Memory B cell (primary cell): ENCODE data around the gene DNAJA3.

ENCODE experiments used
- ATAC-seq: fragments of 150-1000 bp; cut with Tn5 transposase; 2 replicates; pipeline ENCODE4 v1.10.0; 2021; ENCODE audit warnings: low read depth, mild to moderate bottlenecking, moderate library complexity
- DNase-seq, 2 donors: peaks; one replicate each; pipeline ENCODE4 v3.0.0; 2022; ENCODE audit warnings: low spot score in 2 of 2
- H3K27ac Mint-ChIP-seq: one replicate; pipeline ENCODE4 v1.8.0; 2022; ENCODE audit warnings: mild to moderate bottlenecking, moderate library complexity, mixed read lengths
- H3K27me3 Mint-ChIP-seq: one replicate; pipeline ENCODE4 v1.8.0; 2022; ENCODE audit warnings: mixed read lengths
- H3K36me3 Mint-ChIP-seq: one replicate; pipeline ENCODE4 v1.8.0; 2022; ENCODE audit warnings: mild to moderate bottlenecking, mixed read lengths
- H3K4me1 Mint-ChIP-seq: one replicate; pipeline ENCODE4 v1.8.0; 2022; ENCODE audit warnings: mixed read lengths
- H3K4me3 Mint-ChIP-seq: one replicate; pipeline ENCODE4 v1.8.0; 2022; ENCODE audit warnings: mild to moderate bottlenecking, moderate library complexity, mixed read lengths
- H3K9me3 Mint-ChIP-seq: one replicate; pipeline ENCODE4 v1.8.0; 2022; ENCODE audit warnings: mixed read lengths

The DNAJA3 gene

DNA sequence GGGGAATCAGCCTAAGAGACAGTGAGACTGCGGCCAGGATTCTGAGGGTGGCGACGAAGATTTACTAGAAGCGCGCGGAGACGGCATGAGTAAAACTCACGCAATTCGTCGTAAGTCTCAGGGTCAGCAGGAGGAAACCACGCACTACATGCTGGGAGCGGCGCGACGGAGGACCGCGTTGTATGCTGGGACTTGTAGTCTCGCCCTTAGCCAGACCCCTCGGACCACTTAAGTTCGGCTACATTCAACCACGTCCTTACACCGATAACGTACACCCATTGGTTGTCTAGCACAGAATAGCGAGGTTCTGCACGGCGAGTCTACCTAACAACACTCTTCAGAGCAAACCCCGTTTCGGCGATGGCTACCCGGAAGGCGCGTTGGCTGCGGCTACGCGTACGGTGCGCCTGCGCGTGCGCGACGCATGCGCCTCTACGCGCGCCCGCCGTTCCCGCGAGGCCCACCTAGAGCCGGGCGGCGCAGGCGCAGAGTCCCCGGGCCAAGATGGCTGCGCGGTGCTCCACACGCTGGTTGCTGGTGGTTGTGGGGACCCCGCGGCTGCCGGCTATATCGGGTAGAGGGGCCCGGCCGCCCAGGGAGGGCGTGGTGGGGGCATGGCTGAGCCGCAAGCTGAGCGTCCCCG lies at the start of gene DNAJA3:
Gene DNAJA3, plus strand, starts transcription at position 491 of the 643 bp plus-strand sequence. Its CDS starts 14 bp downstream, at position 505.
- Mint-ChIP-seq H3K27ac (peak within 1 kb of the TSS; percentile 98), H3K4me3 (peak within 1 kb of the TSS; percentile 92), H3K27me3 (no peaks in the 10 kb centered on the region), H3K9me3 (no peaks in the 10 kb centered on the region), H3K36me3 (peaks cover 4% of the 10 kb centered on the region), H3K4me1 (peaks cover 19% of the 10 kb centered on the region)
- ATAC-seq (peak; percentile 82), DNase-seq (peak; percentile 90 to 91)

DNA sequence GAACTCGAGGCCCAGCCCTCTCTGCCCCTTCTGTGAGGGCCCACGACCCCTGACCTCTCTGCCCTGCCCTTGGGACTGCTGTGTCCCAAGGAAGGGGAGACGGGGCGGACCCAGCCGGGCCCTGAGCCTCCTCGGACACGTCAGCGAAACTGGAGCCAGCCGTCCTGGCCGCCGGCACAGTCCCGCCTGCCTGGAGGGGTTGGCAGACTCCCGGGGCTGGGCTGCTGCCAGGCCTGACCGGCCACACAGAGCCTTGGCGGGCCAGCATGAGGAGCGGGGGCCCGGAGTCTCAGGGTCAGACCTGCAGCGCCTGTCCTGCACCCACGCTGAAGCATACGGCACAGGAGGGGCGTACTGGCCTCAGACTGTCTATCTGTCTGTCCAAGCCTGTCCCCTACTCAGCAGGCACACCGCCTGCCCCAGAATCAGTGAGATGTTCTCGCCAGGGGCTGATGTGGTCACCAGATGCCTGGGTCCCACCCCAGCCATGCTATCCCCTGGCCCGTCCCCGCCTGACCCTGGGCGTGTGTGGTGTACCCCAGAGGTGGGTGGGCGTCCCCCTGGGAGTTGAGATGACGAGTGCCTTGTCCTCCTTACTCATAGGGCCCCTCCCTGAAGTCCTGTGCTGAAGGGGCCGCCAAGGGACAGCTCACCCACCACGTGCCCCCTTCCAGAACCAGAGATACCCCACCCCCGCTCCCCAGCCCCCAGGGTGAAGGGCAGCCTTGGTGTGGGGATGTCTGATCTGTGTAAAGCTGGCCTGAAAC lies 49.4 kb upstream of the DNAJA3 start:
- ATAC-seq (no peak), DNase-seq (no peak)
- H3K9me3 Mint-ChIP-seq = no peaks in the 10 kb centered on the region
- H3K4me1 Mint-ChIP-seq = peaks cover 13% of the 10 kb centered on the region
- peaks cover 10% of the 10 kb centered on the region for H3K36me3 Mint-ChIP-seq
- no peak overlapping the region for H3K27ac Mint-ChIP-seq
- no peaks in the 10 kb centered on the region for H3K27me3 Mint-ChIP-seq
- no peak overlapping the region for H3K4me3 Mint-ChIP-seq

DNA sequence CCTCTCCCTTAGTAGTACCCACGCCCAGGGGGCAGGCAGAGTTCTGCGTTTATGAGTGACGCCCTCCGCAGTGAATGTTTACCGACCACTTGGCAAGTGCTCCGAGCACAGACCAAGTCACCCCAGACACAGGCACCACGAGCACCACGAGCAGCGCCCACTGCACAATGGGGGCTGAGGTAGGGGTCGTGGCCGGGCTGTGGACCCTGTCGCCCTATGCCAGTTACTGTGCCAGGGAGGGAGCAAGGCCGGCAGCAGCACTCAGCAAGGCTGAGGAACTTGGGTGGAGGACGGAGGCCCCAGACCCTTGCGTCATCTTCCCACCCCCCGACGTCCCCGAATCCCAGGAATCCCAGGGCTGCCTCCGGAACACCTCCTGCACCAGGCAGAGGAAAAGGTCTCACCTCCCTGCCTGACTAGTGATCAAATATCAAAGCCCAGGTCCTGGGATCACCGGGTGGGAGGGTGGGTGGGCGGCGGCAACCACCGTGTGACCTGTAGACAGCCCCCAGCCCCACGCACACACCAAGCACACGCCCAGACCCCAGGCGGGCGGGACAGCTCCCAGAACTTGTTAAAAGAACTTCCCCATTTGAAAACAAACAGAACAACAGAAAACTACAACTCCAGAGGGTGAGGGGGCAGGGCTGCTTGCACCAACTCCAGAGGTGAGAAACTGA lies 48.6 kb upstream of the DNAJA3 start:
- Mint-ChIP-seq H3K9me3 (no peaks in the 10 kb centered on the region), H3K27ac (no peak overlapping the region), H3K4me1 (peaks cover 13% of the 10 kb centered on the region), H3K4me3 (no peak overlapping the region), H3K27me3 (no peaks in the 10 kb centered on the region), H3K36me3 (peaks cover 12% of the 10 kb centered on the region)
- no peak for DNase-seq
- ATAC-seq = no peak

DNA sequence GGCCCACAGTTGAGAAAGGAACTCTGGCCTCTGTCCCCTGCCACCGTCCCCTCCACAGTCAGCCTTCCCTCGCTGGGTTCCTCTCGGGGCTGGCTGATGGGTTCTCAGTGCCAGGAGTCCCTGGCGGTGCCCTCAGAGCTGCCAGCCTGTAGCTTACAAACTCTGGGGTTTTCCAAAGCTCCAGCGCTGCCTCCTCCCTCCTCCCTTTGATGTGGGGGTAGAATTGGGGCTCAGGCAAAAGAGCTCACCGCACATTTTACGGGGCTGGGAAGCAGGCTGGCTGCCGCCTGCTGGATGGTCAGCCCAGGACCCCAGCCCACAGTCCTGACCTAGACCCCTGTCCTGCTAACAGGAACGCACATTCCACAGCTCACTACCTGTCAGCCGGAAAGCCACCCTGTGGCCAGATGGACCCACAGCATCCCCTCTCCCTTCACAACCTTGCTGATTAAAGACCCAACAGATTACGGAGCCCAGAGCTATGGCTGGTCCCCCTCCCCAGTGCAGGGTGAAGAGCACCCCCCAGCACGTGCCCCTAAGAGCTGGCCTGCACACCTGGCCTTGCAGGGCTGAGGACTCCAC lies 48.0 kb upstream of the DNAJA3 start:
- H3K9me3 Mint-ChIP-seq = no peaks in the 10 kb centered on the region
- no peak for DNase-seq
- no peak for ATAC-seq
- H3K4me3 Mint-ChIP-seq = no peak overlapping the region
- peaks cover 10% of the 10 kb centered on the region for H3K4me1 Mint-ChIP-seq
- no peaks in the 10 kb centered on the region for H3K27me3 Mint-ChIP-seq
- peaks cover 13% of the 10 kb centered on the region for H3K36me3 Mint-ChIP-seq
- H3K27ac Mint-ChIP-seq = peak overlapping the region; percentile 51

DNA sequence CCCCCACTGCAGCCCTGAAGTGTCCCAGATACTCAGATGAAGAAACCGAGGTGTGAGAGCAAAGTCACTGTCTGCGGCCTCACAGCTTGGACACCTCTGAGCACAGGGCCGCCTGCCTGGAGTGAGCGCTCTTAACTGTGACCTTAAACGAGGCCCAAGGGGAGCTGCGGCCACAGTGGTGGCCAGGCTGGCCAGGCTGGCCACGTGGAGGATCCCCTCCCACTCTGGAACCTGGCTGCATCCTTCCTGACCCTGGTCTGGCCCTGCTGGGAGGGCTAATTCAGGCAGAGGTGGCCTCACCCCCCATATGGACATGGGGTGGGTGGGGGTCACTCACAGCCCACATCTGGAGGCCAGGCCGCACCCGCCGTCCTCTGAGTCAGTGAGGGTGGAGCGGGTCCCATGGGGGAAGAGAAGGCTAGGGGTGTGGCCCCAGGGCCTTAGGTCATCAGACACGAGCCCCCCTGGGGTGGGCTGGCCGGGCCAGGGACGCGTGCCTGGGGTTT lies 47.5 kb upstream of the DNAJA3 start:
- H3K9me3 Mint-ChIP-seq = no peaks in the 10 kb centered on the region

DNA sequence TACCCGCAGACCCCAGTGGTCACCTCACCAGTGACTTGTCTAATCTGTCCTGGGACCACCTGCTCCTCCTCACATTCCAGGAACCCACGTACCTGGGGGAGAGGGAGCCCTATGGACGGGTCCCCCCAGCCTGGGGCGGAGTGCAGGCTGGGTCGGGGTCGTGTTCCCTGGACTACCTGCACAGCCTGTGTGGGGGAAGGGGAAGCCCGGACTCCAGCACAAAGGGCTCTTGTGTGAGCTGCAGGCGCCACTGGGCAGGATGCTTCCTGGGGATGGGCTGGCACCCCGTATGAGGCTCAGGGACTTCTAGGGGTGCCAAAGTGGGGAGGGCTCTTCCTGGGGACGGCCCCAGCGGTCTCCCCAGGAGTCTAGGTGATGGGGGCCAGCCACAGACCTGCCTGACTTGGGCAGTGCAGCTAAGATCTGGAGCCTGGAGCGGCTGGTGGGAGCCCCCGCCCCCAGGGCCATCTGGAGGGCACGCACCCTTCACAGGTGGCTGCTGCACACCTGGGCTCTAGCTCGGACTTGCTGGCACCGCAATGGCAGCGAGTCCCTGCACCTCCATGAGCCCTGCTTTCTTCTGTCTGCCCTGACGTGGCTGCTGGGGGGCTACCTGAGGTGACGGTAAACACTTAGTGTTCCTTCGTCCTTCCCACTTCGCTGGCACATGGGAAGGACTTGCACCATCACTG lies 46.5 kb upstream of the DNAJA3 start:
- ATAC-seq = no peak
- Mint-ChIP-seq H3K27me3 (no peaks in the 10 kb centered on the region), H3K27ac (no peak overlapping the region), H3K4me1 (peaks cover 2% of the 10 kb centered on the region), H3K36me3 (peaks cover 17% of the 10 kb centered on the region), H3K4me3 (no peak overlapping the region), H3K9me3 (no peaks in the 10 kb centered on the region)
- DNase-seq = no peak

More for the DNA sequence above, 47.5 kb upstream of the DNAJA3 start:
- peaks cover 5% of the 10 kb centered on the region for H3K4me1 Mint-ChIP-seq
- H3K4me3 Mint-ChIP-seq = no peak overlapping the region
- peak overlapping the region; percentile 51 for H3K27ac Mint-ChIP-seq
- no peaks in the 10 kb centered on the region for H3K27me3 Mint-ChIP-seq
- DNase-seq (no peak), ATAC-seq (no peak)
- peaks cover 18% of the 10 kb centered on the region for H3K36me3 Mint-ChIP-seq

DNA sequence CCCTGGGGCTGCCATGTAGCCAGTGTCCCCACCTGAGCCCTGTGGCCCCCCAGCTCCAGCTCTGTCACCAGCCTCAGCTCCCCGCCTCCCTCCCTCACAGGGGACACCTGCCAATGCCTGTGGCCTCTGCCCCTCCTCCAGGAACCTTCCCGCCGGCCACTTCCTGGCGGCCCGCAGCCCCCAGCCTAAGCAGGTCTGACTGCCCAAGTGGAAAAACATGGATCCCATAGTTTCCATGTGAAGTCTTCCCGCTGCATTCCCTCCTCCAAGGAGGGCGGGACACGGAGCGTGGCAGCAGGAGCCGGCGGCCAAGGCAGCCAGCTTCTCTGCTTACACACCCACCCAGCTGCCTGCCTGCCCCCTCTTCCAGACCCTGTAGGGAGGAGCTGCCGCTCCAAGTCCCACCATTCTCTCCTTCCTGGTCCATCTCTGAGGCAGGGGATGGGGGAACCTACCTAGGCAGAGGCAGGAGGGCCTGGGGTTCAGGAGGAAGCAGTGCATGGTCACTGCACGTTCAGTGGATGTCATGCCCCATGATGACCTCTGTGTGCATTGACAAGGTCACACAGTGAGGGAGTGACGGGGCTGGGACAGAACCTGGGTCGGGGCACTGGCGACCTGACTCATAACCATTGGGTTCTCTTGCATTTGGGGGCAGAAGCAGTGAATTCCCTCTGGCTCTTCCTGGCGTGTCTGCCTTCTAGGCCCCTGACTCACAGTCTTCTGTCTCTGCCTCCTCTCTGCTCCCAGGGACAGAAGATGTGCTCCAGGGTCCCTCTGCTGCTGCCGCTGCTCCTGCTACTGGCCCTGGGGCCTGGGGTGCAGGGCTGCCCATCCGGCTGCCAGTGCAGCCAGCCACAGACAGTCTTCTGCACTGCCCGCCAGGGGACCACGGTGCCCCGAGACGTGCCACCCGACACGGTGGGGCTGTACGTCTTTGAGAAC lies 45.3 kb upstream of the DNAJA3 start:
- no peaks in the 10 kb centered on the region for H3K27me3 Mint-ChIP-seq
- no peaks in the 10 kb centered on the region for H3K9me3 Mint-ChIP-seq
- ATAC-seq (no peak), DNase-seq (no peak)
- H3K4me3 Mint-ChIP-seq = no peak overlapping the region
- peaks cover 18% of the 10 kb centered on the region for H3K36me3 Mint-ChIP-seq
- peak overlapping the region; percentile 38 for H3K27ac Mint-ChIP-seq
- H3K4me1 Mint-ChIP-seq = peaks cover 2% of the 10 kb centered on the region

DNA sequence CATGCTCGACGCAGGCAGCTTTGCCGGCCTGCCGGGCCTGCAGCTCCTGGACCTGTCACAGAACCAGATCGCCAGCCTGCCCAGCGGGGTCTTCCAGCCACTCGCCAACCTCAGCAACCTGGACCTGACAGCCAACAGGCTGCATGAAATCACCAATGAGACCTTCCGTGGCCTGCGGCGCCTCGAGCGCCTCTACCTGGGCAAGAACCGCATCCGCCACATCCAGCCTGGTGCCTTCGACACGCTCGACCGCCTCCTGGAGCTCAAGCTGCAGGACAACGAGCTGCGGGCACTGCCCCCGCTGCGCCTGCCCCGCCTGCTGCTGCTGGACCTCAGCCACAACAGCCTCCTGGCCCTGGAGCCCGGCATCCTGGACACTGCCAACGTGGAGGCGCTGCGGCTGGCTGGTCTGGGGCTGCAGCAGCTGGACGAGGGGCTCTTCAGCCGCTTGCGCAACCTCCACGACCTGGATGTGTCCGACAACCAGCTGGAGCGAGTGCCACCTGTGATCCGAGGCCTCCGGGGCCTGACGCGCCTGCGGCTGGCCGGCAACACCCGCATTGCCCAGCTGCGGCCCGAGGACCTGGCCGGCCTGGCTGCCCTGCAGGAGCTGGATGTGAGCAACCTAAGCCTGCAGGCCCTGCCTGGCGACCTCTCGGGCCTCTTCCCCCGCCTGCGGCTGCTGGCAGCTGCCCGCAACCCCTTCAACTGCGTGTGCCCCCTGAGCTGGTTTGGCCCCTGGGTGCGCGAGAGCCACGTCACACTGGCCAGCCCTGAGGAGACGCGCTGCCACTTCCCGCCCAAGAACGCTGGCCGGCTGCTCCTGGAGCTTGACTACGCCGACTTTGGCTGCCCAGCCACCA lies 44.4 kb upstream of the DNAJA3 start:
- Mint-ChIP-seq H3K36me3 (peaks cover 19% of the 10 kb centered on the region), H3K4me3 (no peak overlapping the region), H3K4me1 (no peaks in the 10 kb centered on the region), H3K27ac (no peak overlapping the region), H3K27me3 (no peaks in the 10 kb centered on the region), H3K9me3 (no peaks in the 10 kb centered on the region)
- DNase-seq (no peak), ATAC-seq (no peak)

DNA sequence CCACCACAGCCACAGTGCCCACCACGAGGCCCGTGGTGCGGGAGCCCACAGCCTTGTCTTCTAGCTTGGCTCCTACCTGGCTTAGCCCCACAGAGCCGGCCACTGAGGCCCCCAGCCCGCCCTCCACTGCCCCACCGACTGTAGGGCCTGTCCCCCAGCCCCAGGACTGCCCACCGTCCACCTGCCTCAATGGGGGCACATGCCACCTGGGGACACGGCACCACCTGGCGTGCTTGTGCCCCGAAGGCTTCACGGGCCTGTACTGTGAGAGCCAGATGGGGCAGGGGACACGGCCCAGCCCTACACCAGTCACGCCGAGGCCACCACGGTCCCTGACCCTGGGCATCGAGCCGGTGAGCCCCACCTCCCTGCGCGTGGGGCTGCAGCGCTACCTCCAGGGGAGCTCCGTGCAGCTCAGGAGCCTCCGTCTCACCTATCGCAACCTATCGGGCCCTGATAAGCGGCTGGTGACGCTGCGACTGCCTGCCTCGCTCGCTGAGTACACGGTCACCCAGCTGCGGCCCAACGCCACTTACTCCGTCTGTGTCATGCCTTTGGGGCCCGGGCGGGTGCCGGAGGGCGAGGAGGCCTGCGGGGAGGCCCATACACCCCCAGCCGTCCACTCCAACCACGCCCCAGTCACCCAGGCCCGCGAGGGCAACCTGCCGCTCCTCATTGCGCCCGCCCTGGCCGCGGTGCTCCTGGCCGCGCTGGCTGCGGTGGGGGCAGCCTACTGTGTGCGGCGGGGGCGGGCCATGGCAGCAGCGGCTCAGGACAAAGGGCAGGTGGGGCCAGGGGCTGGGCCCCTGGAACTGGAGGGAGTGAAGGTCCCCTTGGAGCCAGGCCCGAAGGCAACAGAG lies 43.5 kb upstream of the DNAJA3 start:
- peaks cover 20% of the 10 kb centered on the region for H3K36me3 Mint-ChIP-seq
- no peaks in the 10 kb centered on the region for H3K9me3 Mint-ChIP-seq
- no peaks in the 10 kb centered on the region for H3K4me1 Mint-ChIP-seq
- no peak overlapping the region for H3K27ac Mint-ChIP-seq
- no peaks in the 10 kb centered on the region for H3K27me3 Mint-ChIP-seq
- ATAC-seq = no peak
- no peak overlapping the region for H3K4me3 Mint-ChIP-seq
- DNase-seq = no peak

DNA sequence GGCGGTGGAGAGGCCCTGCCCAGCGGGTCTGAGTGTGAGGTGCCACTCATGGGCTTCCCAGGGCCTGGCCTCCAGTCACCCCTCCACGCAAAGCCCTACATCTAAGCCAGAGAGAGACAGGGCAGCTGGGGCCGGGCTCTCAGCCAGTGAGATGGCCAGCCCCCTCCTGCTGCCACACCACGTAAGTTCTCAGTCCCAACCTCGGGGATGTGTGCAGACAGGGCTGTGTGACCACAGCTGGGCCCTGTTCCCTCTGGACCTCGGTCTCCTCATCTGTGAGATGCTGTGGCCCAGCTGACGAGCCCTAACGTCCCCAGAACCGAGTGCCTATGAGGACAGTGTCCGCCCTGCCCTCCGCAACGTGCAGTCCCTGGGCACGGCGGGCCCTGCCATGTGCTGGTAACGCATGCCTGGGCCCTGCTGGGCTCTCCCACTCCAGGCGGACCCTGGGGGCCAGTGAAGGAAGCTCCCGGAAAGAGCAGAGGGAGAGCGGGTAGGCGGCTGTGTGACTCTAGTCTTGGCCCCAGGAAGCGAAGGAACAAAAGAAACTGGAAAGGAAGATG lies 42.8 kb upstream of the DNAJA3 start:
- DNase-seq = no peak
- peaks cover 20% of the 10 kb centered on the region for H3K36me3 Mint-ChIP-seq
- no peak overlapping the region for H3K27ac Mint-ChIP-seq
- no peaks in the 10 kb centered on the region for H3K9me3 Mint-ChIP-seq
- H3K4me3 Mint-ChIP-seq = no peak overlapping the region
- ATAC-seq = no peak
- no peaks in the 10 kb centered on the region for H3K27me3 Mint-ChIP-seq
- H3K4me1 Mint-ChIP-seq = no peaks in the 10 kb centered on the region
